ENCODE results near the gene ZC3H18.

ZC3H18 gene

GRCh38 chr16:88655733-88656281, 85.6 kb downstream of the ZC3H18 start:
- no peak overlapping the region for H3K4me3 ChIP-seq (ENCODE audit: low read length)
- no peak for DNase-seq (ENCODE audit: low read depth)
- TF ChIP-seq, protein P1, sequence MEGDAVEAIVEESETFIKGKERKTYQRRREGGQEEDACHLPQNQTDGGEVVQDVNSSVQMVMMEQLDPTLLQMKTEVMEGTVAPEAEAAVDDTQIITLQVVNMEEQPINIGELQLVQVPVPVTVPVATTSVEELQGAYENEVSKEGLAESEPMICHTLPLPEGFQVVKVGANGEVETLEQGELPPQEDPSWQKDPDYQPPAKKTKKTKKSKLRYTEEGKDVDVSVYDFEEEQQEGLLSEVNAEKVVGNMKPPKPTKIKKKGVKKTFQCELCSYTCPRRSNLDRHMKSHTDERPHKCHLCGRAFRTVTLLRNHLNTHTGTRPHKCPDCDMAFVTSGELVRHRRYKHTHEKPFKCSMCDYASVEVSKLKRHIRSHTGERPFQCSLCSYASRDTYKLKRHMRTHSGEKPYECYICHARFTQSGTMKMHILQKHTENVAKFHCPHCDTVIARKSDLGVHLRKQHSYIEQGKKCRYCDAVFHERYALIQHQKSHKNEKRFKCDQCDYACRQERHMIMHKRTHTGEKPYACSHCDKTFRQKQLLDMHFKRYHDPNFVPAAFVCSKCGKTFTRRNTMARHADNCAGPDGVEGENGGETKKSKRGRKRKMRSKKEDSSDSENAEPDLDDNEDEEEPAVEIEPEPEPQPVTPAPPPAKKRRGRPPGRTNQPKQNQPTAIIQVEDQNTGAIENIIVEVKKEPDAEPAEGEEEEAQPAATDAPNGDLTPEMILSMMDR (conservative IDR thresholded peaks at IDR 0.05; ENCODE audit: low read length): no peak

GRCh38 chr16:88656291-88656980, 86.2 kb downstream of the ZC3H18 start:
- H3K4me3 ChIP-seq (ENCODE audit: low read length): no peak overlapping the region
- TF ChIP-seq, protein P1 (conservative IDR thresholded peaks at IDR 0.05; ENCODE audit: low read length): no peak
- DNase-seq (ENCODE audit: low read depth): no peak

- TF ChIP-seq, protein P1 (conservative IDR thresholded peaks at IDR 0.05; ENCODE audit: low read length): no peak
- H3K4me3 ChIP-seq (ENCODE audit: low read length): no peak overlapping the region
- no peak for DNase-seq (ENCODE audit: low read depth)
Measured at GRCh38 chr16:88657371-88657770, 87.2 kb downstream of the ZC3H18 start.

DNA sequence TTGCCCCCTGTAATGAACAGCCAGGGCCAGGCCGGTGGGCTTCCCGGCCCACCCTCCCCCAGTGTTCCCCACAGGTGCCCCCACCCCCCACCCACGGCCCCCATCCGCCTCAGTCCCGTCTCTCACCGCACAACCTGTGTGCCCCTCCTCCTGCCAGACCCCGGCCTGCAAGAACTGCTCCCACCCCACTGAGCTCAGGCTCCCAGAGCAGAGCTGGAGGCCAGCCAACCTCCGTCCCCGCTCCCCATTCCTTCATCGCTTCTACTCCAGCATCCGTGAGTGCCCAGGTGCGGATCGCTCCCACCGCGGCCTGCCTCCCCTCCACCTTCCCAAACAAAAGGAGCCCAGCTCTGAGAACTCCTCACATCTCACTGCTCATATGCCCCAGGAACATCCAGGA, 88.5 kb downstream of the ZC3H18 start:
- H3K4me3 ChIP-seq (ENCODE audit: low read length): no peak overlapping the region
- TF ChIP-seq, protein P1 (conservative IDR thresholded peaks at IDR 0.05; ENCODE audit: low read length): no peak
- no peak for DNase-seq (ENCODE audit: low read depth)

- DNase-seq (ENCODE audit: low read depth): no peak
- H3K4me3 ChIP-seq (ENCODE audit: low read length): no peak overlapping the region
- TF ChIP-seq, protein P1 (conservative IDR thresholded peaks at IDR 0.05; ENCODE audit: low read length): no peak
Measured at GRCh38 chr16:88659160-88659559, 89.0 kb downstream of the ZC3H18 start.

DNA sequence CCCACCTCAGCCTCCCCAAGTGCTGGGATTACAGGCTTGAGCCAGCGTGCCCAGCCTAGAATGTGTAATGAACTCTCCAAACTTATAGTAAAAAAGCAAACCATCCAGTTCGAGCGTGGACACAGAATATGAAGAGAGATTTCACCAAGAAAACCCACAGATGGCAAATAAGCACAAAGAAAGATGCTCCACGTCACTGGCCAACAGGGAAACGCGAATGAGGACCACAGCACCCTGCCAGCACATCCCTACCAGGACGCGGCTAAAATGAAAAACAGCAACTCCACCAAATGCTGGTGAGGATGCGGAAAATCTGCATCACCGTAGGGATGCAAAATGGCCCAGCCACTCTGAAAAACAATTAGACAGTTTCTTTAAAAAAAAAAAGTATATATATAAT, 91.3 kb downstream of the ZC3H18 start:
- TF ChIP-seq, protein P1 (conservative IDR thresholded peaks at IDR 0.05; ENCODE audit: low read length): no peak
- no peak overlapping the region for H3K4me3 ChIP-seq (ENCODE audit: low read length)
- no peak for DNase-seq (ENCODE audit: low read depth)

DNA sequence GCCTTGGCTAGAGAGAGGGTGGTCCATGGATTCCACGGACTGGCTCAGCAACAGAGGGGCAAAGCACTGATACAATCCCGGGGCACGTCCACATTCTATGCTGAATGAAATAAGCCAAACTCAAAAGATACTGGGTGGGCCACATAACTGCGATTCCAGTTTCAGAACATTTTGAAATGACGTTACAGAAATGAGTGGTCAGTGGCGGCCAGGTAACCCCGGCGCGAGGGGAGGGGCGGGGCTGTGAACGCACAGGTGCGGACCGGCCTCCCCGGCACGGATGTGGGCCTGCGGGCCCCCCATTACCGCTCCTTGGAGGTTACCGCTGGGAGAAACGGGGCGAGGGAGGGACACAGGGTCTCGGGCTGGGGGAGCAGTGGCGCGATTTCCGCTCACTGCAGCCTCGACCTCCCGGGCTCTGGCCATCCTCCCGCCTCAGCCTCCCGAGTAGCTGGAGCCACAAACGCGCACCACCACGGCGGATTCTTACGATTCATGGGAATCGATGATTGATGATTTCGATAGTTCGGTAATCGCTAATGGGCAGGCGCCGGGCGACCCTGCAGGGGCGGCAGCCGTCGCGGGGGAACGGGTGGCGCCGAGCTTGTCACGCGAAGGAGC, 92.1 kb downstream of the ZC3H18 start:
- TF ChIP-seq, protein P1 (conservative IDR thresholded peaks at IDR 0.05; ENCODE audit: low read length): no peak
- H3K4me3 ChIP-seq (ENCODE audit: low read length): peak overlapping the region; percentile 77
- no peak for DNase-seq (ENCODE audit: low read depth)
